OCI-LY7 (cell line): ENCODE measurements around the gene ANKRD16. TPM values are rescaled to one million over a fixed set of nuclear protein-coding genes. Genes with fewer than 3 reads are reported as not detected.

Experiments
- BruUV-seq: library from RNA; stranded (reverse); fragments of 400-500 nt; replicated peaks from 2 replicates; lab custom pipeline; 2021; lab: Mats Ljungman, UMichigan
- CTCF ChIA-PET: fragments of 300-600 bp; sonication (Branson Sonifier 250); formaldehyde crosslinking; loops from one replicate; lab custom pipeline; 2022; ENCODE audit warnings: antibody characterized with exemption; ENCODE audit not compliant: unreplicated experiment; lab: Charles Lee
- POLR2A ChIA-PET: fragments of 300-600 bp; sonication (Branson Sonifier 250); formaldehyde crosslinking; loops from one replicate; lab custom pipeline; 2022; ENCODE audit warnings: antibody characterized with exemption; lab: Charles Lee
- DNase-seq: peaks from one replicate; pipeline ENCODE4 v3.0.0-alpha.2; 2015; ENCODE audit warnings: low spot score
- H2AFZ ChIP-seq: fragments of 200-600 bp; sonication (generic), shearing (Covaris generic); 2 replicates; pipeline ENCODE4 v1.6.1; 2014; ENCODE audit warnings: mild to moderate bottlenecking, antibody characterized with exemption, low read length, moderate library complexity
- H3K27ac ChIP-seq: fragments of 200-600 bp; sonication (generic); 2 replicates; pipeline ENCODE4 v1.5.1; 2014; ENCODE audit warnings: mixed run types, low read depth, mild to moderate bottlenecking, moderate library complexity, low read length, inconsistent platforms; ENCODE audit not compliant: poor library complexity, severe bottlenecking
- H3K36me3 ChIP-seq: fragments of 200-600 bp; sonication (generic); 2 replicates; pipeline ENCODE4 v1.6.1; 2014; ENCODE audit warnings: mild to moderate bottlenecking, antibody characterized with exemption, low read length, moderate library complexity, mixed read lengths; ENCODE audit not compliant: insufficient read depth
- H3K4me1 ChIP-seq: fragments of 200-600 bp; sonication (generic); 2 replicates; pipeline ENCODE4 v1.5.1; 2014; ENCODE audit warnings: mild to moderate bottlenecking, low read length; ENCODE audit not compliant: insufficient read depth, poor library complexity, severe bottlenecking
- H3K4me2 ChIP-seq: fragments of 200-600 bp; sonication (generic); 2 replicates; pipeline ENCODE4 v1.6.1; 2014; ENCODE audit warnings: mild to moderate bottlenecking, low read length
- H3K4me3 ChIP-seq: fragments of 200-600 bp; sonication (generic); 2 replicates; pipeline ENCODE4 v1.5.1; 2014; ENCODE audit warnings: mild to moderate bottlenecking, low read depth, low read length; ENCODE audit not compliant: poor library complexity, severe bottlenecking
- H3K79me2 ChIP-seq: fragments of 200-600 bp; sonication (generic); 2 replicates; pipeline ENCODE4 v1.6.1; 2016; ENCODE audit warnings: low read depth, mild to moderate bottlenecking, low read length, moderate library complexity, mixed read lengths; ENCODE audit not compliant: insufficient read depth
- H3K9me2 ChIP-seq: fragments of 200-600 bp; sonication (generic); 2 replicates; pipeline ENCODE4 v1.6.1; 2016; ENCODE audit warnings: mild to moderate bottlenecking, low read length, mixed read lengths; ENCODE audit not compliant: insufficient read depth
- H3K9me3 ChIP-seq: fragments of 200-600 bp; sonication (generic); 2 replicates; pipeline ENCODE4 v1.6.1; 2014; ENCODE audit warnings: mild to moderate bottlenecking, mixed run types, low read length, mixed read lengths
- H4K20me1 ChIP-seq: fragments of 200-600 bp; sonication (generic); 2 replicates; pipeline ENCODE4 v1.6.1; 2014; ENCODE audit warnings: mild to moderate bottlenecking, antibody characterized with exemption, low read length, moderate library complexity, mixed read lengths; ENCODE audit not compliant: insufficient read depth
- CTCF ChIP-seq: fragments of 200-600 bp; sonication (generic); conservative IDR thresholded peaks from 2 replicates; pipeline ENCODE4 v1.5.1; 2014; ENCODE audit warnings: mild to moderate bottlenecking, antibody characterized with exemption, low read length, moderate library complexity, mixed read lengths
- EZH2phosphoT487 ChIP-seq: fragments of 200-600 bp; sonication (generic); IDR thresholded peaks from 2 replicates; pipeline ENCODE4 v1.6.1; 2018; ENCODE audit warnings: low read depth, borderline replicate concordance, mild to moderate bottlenecking, mixed run types, antibody characterized with exemption, low read length, moderate library complexity, mixed read lengths
- intact Hi-C: fragments of 100-400 bp; cut with micrococcal nuclease; formaldehyde crosslinking; loops from one replicate; pipeline ENCODE4 v1.10.0; 2022; ENCODE audit not compliant: unreplicated experiment
- total RNA-seq, 2 experiments: library from RNA; depleted of rRNA in 1 of 2; stranded (reverse); fragments of >200 nt in 1 of 2; shearing (Covaris generic) in 1 of 2; gene quantifications; 2 replicates each; pipeline ENCODE4 v1.2.3, GENCODE V29; 2014 to 2022

Gene ANKRD16
- total RNA-seq, 2 experiments from 2014 or later, result 7.9 to 12.0 TPM

GRCh38 chr10:5893321-5893720, 3.6 kb upstream of the ANKRD16 start:
- Histone ChIP-seq H3K4me3 (no peak overlapping the region), H3K9me3 (no peaks in the 10 kb centered on the region), H4K20me1 (peaks cover 6% of the 10 kb centered on the region; the same call in 1 of the 2 replicates), H3K36me3 (peaks cover 59% of the 10 kb centered on the region), H2AFZ (no peak overlapping the region), H3K4me2 (no peak overlapping the region), H3K9me2 (no peaks in the 10 kb centered on the region), H3K27ac (no peak overlapping the region), H3K79me2 (peaks cover 33% of the 10 kb centered on the region), H3K4me1 (peaks cover 33% of the 10 kb centered on the region)
- ChIA-PET POLR2A (interaction anchor here (1.1 to 1.6 kb wide), 4 partner anchors 10 to 90 kb away, joined by 3 to 9 read pairs (median 5); no protein-coding TSS in a partner anchor), CTCF (no interaction called here)
- DNase-seq, result no peak
- intact Hi-C loops, result loop anchor here (5.0 kb wide), 1 partner anchor 194 kb away; the partner anchor contains the start of gene RBM17
- TF ChIP-seq EZH2phosphoT487 (no peak), CTCF (no peak)
- no TSS peak for BruUV-seq

- BruUV-seq, result no TSS peak
- Histone ChIP-seq H3K9me2 (no peaks in the 10 kb centered on the region), H3K4me2 (no peak overlapping the region), H3K36me3 (peaks cover 50% of the 10 kb centered on the region), H3K9me3 (no peaks in the 10 kb centered on the region), H3K79me2 (peaks cover 36% of the 10 kb centered on the region), H3K4me3 (no peak overlapping the region), H3K4me1 (peaks cover 42% of the 10 kb centered on the region), H3K27ac (no peak overlapping the region), H2AFZ (no peak overlapping the region), H4K20me1 (peaks cover 8% of the 10 kb centered on the region; the same call in 1 of the 2 replicates)
- ChIA-PET CTCF (no interaction called here), POLR2A (interaction anchor here (0.7 kb wide), 1 partner anchor 12 kb away, joined by 4 read pairs; no protein-coding TSS in a partner anchor)
- no peak for DNase-seq
- no peak for TF ChIP-seq EZH2phosphoT487
- no peak for TF ChIP-seq CTCF
- intact Hi-C loops, result loop anchor here (5.0 kb wide), 1 partner anchor 195 kb away; the partner anchor contains the start of gene RBM17
Measured at GRCh38 chr10:5892007-5892406, 2.3 kb upstream of the ANKRD16 start.

- TF ChIP-seq CTCF (no peak), EZH2phosphoT487 (no peak)
- Histone ChIP-seq H3K36me3 (peaks cover 50% of the 10 kb centered on the region), H3K4me3 (peak overlapping the region; percentile 88), H3K27ac (no peak overlapping the region), H2AFZ (no peak overlapping the region), H3K9me2 (no peaks in the 10 kb centered on the region), H3K4me1 (peaks cover 34% of the 10 kb centered on the region), H4K20me1 (peaks cover 8% of the 10 kb centered on the region; the same call in 1 of the 2 replicates), H3K4me2 (peak overlapping the region; percentile 98), H3K9me3 (no peaks in the 10 kb centered on the region), H3K79me2 (peaks cover 36% of the 10 kb centered on the region)
- ChIA-PET POLR2A (interaction anchor here (0.6 to 2.0 kb wide), 4 partner anchors 14 to 47 kb away, joined by 3 to 20 read pairs (median 4); no protein-coding TSS in a partner anchor), CTCF (no interaction called here)
- no peak for DNase-seq
- no TSS peak for BruUV-seq
- intact Hi-C loops, result loop anchor here (2.0 to 5.0 kb wide), 2 partner anchors 86 to 196 kb away; partner anchors contain the start of genes IL15RA and RBM17
Measured at GRCh38 chr10:5891009-5891408, 1.3 kb upstream of the ANKRD16 start.
